NCI-H2081 (cell line): Measurements from ENCODE around the gene CLSTN2.

ENCODE experiments used
- DNase-seq, 2 experiments: peaks; one replicate each; lab custom pipeline; 2025; lab: John Stamatoyannopoulos, UW

Gene CLSTN2

DNA sequence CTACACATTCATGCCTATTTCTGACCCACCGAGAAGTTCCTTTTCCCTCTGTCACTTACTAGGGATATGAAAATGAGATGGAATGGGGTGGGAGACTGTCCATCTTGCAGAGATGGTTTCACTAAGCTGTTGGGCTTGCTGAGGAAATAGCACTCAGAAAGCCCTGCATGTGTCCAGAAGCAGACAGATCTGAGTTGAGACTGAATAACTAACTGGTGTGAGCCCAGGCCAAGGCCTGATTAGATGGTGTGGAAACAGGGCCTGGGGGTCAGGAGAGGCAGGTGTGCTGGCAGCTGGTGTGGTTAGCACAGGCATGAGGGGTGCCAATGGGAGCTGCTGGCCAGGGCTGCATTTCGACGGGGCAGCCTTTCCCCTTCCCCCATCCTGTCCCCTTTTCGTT, 72.1 kb downstream of the CLSTN2 start:
- no peak for DNase-seq

- DNase-seq = peak in 1 of 2 experiments; percentile 37
Measured at GRCh38 chr3:140007911-140008869, 73.2 kb downstream of the CLSTN2 start.

DNA sequence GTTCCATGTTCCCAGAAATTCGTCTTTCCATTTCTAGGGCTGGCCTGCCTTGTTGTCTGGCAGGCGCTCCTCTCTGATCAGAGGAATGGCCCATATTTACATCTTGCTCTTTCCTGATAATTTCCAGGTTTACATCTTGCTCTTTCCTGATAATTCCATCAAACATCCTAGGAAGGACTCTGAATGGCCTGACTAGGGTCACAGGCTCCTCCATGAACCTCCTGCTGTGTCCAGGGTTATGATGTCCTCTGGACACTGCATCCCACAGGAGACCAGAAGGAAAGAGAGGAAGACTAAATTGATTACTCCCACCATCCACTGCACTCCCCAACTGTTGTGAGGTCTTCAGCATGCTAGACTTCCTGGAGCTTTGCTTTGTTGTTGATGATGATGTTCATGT, 75.4 kb downstream of the CLSTN2 start:
- no peak for DNase-seq

- DNase-seq = no peak
Measured at GRCh38 chr3:140011086-140011485, 76.1 kb downstream of the CLSTN2 start.

DNA sequence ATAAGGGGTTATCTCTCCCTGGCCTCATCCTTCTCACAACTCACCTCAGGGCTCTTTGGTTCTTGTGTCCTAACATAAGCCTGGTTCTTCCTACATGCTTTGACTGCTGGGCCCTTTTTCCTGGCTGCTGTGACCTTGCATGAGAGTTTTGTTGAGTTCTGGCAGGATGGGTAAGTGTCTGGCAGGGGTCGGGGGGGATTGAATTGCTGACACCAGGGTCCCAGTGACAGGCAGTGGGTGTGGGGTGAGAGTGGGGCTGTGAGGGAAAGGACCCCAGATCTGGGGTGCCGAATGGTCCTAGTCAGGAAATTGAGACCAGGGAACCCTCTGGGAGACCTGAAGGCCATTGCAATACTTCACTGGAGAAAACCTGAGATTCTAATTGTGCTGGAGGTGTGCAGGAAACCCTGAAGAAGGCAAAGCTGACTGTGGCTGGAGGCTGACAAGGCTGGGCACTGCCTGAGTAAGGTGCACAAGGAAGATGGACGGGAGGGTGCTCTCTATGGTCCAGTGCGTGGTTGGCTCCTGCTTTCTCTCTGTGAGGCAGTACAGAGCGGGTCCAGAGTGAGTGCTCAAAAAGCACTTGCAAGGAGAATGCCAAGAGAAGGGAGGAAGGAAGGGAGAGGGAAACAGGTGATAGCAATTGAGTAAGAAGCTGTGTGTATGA, 76.8 kb downstream of the CLSTN2 start:
- DNase-seq = no peak

DNA sequence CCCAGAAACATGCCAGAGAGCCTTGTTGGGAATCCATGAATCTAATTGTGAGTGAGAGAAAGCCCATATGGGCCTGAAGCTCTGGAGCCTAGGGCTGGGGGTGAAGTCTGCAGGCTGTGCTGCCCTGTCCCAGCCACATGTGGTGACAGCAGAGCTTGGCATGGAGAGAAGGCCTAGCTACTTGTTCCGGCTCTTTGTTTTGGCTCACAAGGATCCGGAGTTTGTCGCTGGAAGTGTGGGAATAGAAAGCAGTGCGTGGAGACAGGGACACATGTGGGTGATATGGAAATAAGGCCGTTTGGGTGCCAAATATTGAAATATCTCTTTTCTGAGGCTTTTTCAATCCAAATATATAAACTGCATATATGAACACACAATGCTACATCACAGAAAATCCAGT, 78.2 kb downstream of the CLSTN2 start:
- no peak for DNase-seq

DNA sequence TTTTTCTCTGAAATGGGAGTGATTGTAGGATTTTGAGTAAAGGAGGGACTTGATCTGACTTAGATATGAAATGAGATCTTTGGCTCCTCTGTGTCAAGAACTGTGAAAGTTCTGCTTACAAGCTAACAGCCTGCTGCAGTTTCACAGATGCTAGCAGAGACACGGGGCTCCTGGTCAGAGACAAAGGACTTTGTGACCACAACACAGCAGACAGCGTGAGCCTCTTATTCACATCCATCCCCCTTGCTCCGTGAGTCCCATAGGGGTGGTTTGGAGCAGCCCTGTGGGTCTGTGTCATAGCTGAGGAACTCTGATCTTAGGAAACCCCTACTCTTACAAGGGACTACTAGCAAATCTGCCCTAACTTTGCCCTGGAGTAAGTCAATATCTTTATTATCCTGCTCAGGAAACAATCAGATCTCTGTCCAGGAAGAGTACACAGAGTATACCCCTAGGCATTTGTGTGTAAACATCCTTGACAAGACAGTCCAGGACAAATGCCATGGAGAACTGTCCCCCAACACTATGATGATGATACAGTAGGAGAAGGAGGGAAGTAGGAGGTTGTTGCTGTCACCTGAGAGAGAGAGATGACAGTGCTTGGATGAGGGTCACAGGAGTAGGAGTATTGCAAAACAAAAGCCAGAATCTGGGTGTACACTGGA, 80.0 kb downstream of the CLSTN2 start:
- no peak for DNase-seq

GRCh38 chr3:140015741-140016140, 80.8 kb downstream of the CLSTN2 start:
- DNase-seq = no peak

GRCh38 chr3:140018556-140018955, 83.6 kb downstream of the CLSTN2 start:
- DNase-seq = no peak

DNA sequence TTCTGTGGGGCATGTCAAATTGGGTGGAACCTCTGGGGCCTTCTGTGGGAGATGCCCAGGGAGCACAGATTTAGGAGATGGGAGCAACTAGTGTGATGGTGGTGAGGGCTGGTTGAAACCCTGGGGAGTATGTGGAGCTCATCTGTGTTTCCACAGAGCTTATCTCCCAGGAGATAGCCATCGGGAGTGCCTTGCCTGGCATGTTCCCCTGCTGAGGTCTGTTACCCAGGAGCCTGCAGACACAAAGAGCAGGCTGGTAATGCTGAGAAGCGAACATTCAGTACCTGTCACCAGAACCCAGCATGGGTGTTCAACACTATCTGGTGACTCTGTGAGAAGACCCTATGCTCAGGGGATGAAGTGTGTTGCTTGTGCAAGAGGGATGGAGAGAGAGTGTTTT, 85.0 kb downstream of the CLSTN2 start:
- no peak for DNase-seq

DNA sequence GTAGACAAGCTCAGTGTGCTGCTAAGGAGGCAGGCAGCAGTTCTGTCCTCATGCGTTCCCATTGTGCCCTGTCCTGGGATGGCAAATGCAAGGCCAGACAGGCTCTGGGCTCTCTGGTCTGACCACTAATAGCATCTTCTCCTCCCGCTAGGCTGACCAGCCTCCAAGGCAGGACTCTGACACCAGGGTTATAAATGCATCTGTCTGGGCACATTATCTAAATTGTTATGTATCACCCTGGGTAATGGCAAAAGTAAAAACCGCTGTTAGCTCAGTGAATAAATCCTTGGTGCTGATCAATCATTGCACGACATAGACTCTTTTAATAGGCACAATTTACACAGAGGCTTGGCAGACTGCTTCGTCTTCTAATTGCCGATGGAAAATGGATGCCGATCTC, 85.6 kb downstream of the CLSTN2 start:
- peak; percentile 23 to 75 for DNase-seq

GRCh38 chr3:140021269-140021668, 86.3 kb downstream of the CLSTN2 start:
- DNase-seq = no peak

DNA sequence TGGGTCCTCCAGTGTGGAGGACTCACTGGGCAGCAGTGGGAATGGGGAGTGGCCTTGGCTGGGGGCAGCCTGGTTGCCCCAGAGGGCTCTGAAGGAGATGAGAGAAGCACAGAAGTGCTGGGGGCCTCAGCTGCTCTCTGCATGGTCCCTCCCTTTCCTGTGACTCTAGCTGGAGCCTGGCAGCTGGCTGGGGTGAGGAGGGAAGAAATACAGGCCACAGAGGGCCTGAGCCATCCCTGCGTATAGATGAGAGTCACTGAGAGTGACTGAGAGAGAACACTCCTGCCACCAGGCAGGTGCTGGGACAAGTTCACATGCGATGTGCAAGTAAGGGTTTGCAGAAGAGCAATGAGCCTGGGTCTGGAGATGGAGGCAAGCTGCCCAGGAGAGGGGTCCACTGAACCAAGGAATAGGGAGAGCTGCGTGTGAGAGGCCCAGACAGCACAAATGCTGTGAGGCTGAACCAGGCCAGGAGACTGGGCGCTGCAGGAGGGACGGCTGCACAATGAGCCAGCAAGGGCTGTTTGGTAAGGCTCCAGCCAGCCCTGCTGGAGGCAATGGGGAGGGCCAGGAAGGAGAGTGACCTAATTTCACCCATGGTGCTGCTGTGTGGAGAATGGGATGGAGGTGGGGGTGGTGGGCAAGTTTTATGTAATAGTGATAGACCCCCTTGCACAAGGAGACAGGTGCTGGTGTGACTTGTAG, 87.2 kb downstream of the CLSTN2 start:
- DNase-seq = peak; percentile 55 to 79

GRCh38 chr3:140023616-140024530, 88.9 kb downstream of the CLSTN2 start:
- peak; percentile 46 to 72 for DNase-seq

GRCh38 chr3:140031170-140031569, 96.2 kb downstream of the CLSTN2 start:
- no peak for DNase-seq

- no peak for DNase-seq
Measured at GRCh38 chr3:140034058-140034457, 99.1 kb downstream of the CLSTN2 start.

- DNase-seq = peak; percentile 21 to 74
Measured at GRCh38 chr3:140035871-140036270, 100.9 kb downstream of the CLSTN2 start.

DNA sequence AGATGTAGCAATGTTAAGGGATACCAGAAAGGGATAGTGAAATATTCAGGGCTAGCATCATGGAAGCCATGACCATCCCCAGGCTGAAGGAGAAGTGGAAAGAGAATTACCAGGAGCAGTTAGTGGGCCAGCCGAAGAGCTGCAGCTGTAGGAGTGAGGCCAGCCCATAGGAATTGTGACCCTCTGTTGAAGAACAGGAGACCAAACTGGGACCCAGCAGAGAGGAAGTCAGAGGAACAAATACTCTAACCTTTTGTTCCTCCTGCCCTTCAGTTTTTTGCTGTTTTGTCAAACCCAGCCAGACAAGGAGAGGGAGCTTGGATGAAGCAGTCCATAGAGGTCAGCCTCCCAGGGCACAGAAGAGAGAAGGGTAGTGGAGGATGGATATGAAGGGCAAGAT, 115.4 kb downstream of the CLSTN2 start:
- DNase-seq = no peak

DNA sequence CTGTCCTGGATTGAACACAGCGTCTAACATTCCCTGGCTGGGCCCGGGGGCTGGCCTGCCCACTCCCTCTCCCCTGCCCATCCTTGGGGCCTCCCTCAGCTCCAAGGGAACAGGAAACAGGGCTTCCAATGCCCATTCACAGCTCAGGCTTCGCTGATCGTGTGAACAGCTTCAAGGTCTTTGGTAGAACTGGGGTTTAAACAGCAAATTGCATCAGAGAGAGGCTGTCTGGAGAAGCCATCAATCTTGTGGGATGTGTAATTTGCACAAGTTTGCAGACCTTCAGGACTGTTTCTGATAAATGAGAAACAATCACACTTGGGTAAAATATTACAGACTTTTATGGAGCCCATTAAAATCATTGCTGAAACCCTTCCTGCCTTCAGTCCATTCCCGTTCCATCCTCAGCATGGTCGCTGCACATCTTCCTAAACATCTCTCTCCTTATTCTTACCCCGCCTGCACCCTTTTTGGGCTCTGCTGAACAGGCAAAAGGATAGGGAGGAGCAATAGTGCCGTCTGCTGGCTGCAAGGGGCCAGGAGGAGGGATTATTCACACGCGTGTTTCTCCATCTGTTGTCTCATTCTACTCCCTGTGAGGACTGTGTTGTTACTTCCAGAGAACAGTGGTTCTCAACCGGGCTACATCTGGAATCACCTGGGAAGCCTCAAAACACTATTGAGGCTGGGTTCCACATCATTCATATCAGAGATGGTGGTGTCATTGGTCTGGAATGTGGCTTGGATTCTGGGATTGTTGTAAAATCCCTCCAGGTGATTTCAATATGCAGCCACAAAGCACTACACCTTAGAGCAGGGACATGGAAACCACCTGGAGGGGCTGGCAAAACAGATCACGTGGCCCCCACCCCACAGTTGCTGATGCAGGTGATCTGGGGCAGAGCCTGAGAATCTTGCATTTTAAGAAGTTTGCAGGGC, 116.3 kb downstream of the CLSTN2 start:
- DNase-seq = peak in 1 of 2 experiments; percentile 33
